Measurements from ENCODE around the gene S1PR3.

The S1PR3 gene

GRCh38 chr9:89010056-89010455 lies 18.8 kb downstream of the S1PR3 start:
- no peak for DNase-seq

- DNase-seq = no peak
Observed at GRCh38 chr9:89010526-89011111, 19.4 kb downstream of the S1PR3 start.

- no peak for DNase-seq
Observed at GRCh38 chr9:89011683-89012082, 20.4 kb downstream of the S1PR3 start.

- DNase-seq = no peak
Observed at GRCh38 chr9:89012294-89013042, 21.2 kb downstream of the S1PR3 start.

GRCh38 chr9:89013660-89014059 lies 22.4 kb downstream of the S1PR3 start:
- no peak for DNase-seq

GRCh38 chr9:89014153-89014552 lies 22.9 kb downstream of the S1PR3 start:
- no peak for DNase-seq

- no peak for DNase-seq
Observed at GRCh38 chr9:89015336-89015735, 24.1 kb downstream of the S1PR3 start.

- DNase-seq = no peak
Observed at GRCh38 chr9:89020754-89021153, 29.5 kb downstream of the S1PR3 start.

- DNase-seq = no peak
Observed at GRCh38 chr9:89021154-89021803, 30.0 kb downstream of the S1PR3 start.

GRCh38 chr9:89022001-89022759 lies 30.9 kb downstream of the S1PR3 start:
- no peak for DNase-seq

- no peak for DNase-seq
Observed at GRCh38 chr9:89022902-89023301, 31.6 kb downstream of the S1PR3 start.

GRCh38 chr9:89023740-89024139 lies 32.5 kb downstream of the S1PR3 start:
- DNase-seq = no peak

GRCh38 chr9:89024727-89025126 lies 33.5 kb downstream of the S1PR3 start:
- no peak for DNase-seq

GRCh38 chr9:89025553-89025952 lies 34.3 kb downstream of the S1PR3 start:
- DNase-seq = no peak

GRCh38 chr9:89026876-89027275 lies 35.6 kb downstream of the S1PR3 start:
- DNase-seq = no peak

- DNase-seq = no peak
Observed at GRCh38 chr9:89029788-89030187, 38.5 kb downstream of the S1PR3 start.

- no peak for DNase-seq
Observed at GRCh38 chr9:89032173-89032572, 40.9 kb downstream of the S1PR3 start.

- DNase-seq = no peak
Observed at GRCh38 chr9:89032661-89033060, 41.4 kb downstream of the S1PR3 start.

GRCh38 chr9:89036383-89036782 lies 45.1 kb downstream of the S1PR3 start:
- no peak for DNase-seq

- DNase-seq = no peak
Observed at GRCh38 chr9:89036891-89037290, 45.6 kb downstream of the S1PR3 start.

GRCh38 chr9:89037346-89037745 lies 46.1 kb downstream of the S1PR3 start:
- no peak for DNase-seq

GRCh38 chr9:89037891-89038290 lies 46.6 kb downstream of the S1PR3 start:
- DNase-seq = no peak

- no peak for DNase-seq
Observed at GRCh38 chr9:89038382-89039103, 47.3 kb downstream of the S1PR3 start.

Data from T-helper 9 cell (primary cell).